Loucy (cell line): ENCODE data around the gene MGAT2.
A peak's percentile ranks its signal among the peaks of the same experiment; 100 is the strongest.
"Not testable (repeated sequence)": the region's sequence is repeated elsewhere in the genome, so short reads cannot be mapped to it uniquely, and the experiment has no call there.

Source experiments
- H2AFZ ChIP-seq: fragments of 200-600 bp; sonication (generic); 2 replicates; pipeline ENCODE4 v1.6.0; 2016; ENCODE audit warnings: antibody characterized with exemption, mild to moderate bottlenecking, low read length, moderate library complexity
- H3F3A ChIP-seq: fragments of 200-600 bp; 2 replicates; pipeline ENCODE4 v1.6.0; 2016; ENCODE audit warnings: antibody characterized with exemption, low read depth, mild to moderate bottlenecking
- H3K27me3 ChIP-seq: fragments of 200-600 bp; sonication (generic); 2 replicates; pipeline ENCODE4 v1.6.1; 2014; ENCODE audit warnings: low read length, mild to moderate bottlenecking; ENCODE audit not compliant: insufficient read depth, poor library complexity, severe bottlenecking
- H3K36me3 ChIP-seq: fragments of 200-600 bp; sonication (generic); 2 replicates; pipeline ENCODE4 v1.6.1; 2016; ENCODE audit warnings: low read length; ENCODE audit not compliant: insufficient read depth
- H3K4me1 ChIP-seq: fragments of 200-600 bp; sonication (generic); 2 replicates; pipeline ENCODE4 v1.5.1; 2014; ENCODE audit warnings: low read length, mild to moderate bottlenecking; ENCODE audit not compliant: insufficient read depth, poor library complexity, severe bottlenecking
- H3K4me2 ChIP-seq: fragments of 200-600 bp; sonication (generic); 2 replicates; pipeline ENCODE4 v1.6.0; 2014; ENCODE audit warnings: antibody characterized with exemption, low read length, low read depth, mild to moderate bottlenecking; ENCODE audit not compliant: poor library complexity, severe bottlenecking
- H3K4me3 ChIP-seq: fragments of 200-600 bp; sonication (generic); 2 replicates; pipeline ENCODE4 v1.5.1; 2014; ENCODE audit warnings: low read length, mild to moderate bottlenecking, mixed read lengths; ENCODE audit not compliant: poor library complexity, severe bottlenecking
- H3K79me2 ChIP-seq: fragments of 200-600 bp; sonication (generic); 2 replicates; pipeline ENCODE4 v1.6.1; 2014; ENCODE audit warnings: low read length; ENCODE audit not compliant: insufficient read depth
- H3K9ac ChIP-seq: fragments of 200-600 bp; sonication (generic); 2 replicates; pipeline ENCODE4 v1.6.0; 2014; ENCODE audit warnings: mild to moderate bottlenecking, low read depth, low read length, moderate library complexity; ENCODE audit not compliant: poor library complexity, severe bottlenecking
- H3K9me2 ChIP-seq: fragments of 200-600 bp; sonication (generic); replicated peaks from 2 replicates; pipeline ENCODE4 v1.6.1; 2016; ENCODE audit warnings: low read depth, low read length, mixed read lengths
- H3K9me3 ChIP-seq: fragments of 200-600 bp; sonication (generic); 2 replicates; pipeline ENCODE4 v1.6.1; 2014; ENCODE audit warnings: mild to moderate bottlenecking, antibody characterized with exemption, low read length, low read depth; ENCODE audit not compliant: insufficient read depth
- H4K20me1 ChIP-seq: fragments of 200-600 bp; sonication (generic); 2 replicates; pipeline ENCODE4 v1.6.0; 2014; ENCODE audit warnings: antibody characterized with exemption, low read length, mild to moderate bottlenecking; ENCODE audit not compliant: insufficient read depth, poor library complexity, severe bottlenecking
- EZH2phosphoT487 ChIP-seq: fragments of 200-600 bp; IDR thresholded peaks from 2 replicates; pipeline ENCODE4 v1.6.1; 2018; ENCODE audit warnings: antibody characterized with exemption, mild to moderate bottlenecking, moderate library complexity, borderline replicate concordance
- TF ChIP-seq, protein P1 (sequence below): fragments of 200-600 bp; sonication (generic); conservative IDR thresholded peaks from 2 replicates; pipeline ENCODE4 v1.5.1; 2014; ENCODE audit warnings: mild to moderate bottlenecking, antibody characterized with exemption, low read length

The MGAT2 gene

DNA sequence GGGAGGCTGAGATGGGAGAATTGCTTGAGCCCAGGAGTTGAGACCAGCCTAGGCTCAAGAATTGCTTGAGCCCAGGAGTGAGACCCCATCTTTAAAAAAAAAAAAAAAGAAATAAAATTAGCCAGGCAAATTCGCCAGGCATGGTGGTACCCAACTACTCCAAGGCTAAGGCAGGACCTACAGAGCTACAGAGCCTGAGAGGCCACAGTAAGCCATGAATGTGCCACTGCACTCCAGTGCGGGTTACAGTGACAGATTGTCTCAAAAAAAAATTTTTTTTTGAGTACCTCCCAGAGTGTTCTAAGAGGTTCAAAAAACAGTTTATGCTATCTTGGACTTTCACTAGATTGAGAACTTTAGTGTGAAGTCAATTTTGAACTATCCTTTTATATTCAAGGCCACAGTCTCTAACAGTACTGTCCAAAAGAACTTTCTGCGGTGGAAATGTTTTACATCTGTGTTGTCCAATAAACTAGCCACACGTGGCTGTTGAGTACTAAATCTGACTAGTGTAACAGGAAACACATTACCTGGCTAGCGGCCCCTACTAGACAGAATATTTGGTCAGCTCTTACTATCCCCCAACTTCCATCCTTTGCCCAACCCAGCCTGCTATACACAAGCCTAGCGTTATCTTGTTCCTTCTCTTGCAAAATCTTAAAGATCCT is 2.6 kb upstream of the MGAT2 start:
- Histone ChIP-seq H2AFZ (no peak overlapping the region), H3K9ac (no peak overlapping the region), H4K20me1 (peaks cover 55% of the 10 kb centered on the region), H3K4me2 (peak overlapping the region; percentile 75), H3K4me3 (peak overlapping the region; percentile 91), H3K27me3 (no peaks in the 10 kb centered on the region), H3K4me1 (peaks cover 31% of the 10 kb centered on the region), H3F3A (peaks cover 12% of the 10 kb centered on the region; the same call in 1 of the 2 replicates), H3K79me2 (peaks cover 74% of the 10 kb centered on the region), H3K36me3 (peaks cover 22% of the 10 kb centered on the region; the same call in 1 of the 2 replicates), H3K9me3 (no peaks in the 10 kb centered on the region), H3K9me2 (no peaks in the 10 kb centered on the region)
- no peak for TF ChIP-seq EZH2phosphoT487
- TF ChIP-seq, protein P1, sequence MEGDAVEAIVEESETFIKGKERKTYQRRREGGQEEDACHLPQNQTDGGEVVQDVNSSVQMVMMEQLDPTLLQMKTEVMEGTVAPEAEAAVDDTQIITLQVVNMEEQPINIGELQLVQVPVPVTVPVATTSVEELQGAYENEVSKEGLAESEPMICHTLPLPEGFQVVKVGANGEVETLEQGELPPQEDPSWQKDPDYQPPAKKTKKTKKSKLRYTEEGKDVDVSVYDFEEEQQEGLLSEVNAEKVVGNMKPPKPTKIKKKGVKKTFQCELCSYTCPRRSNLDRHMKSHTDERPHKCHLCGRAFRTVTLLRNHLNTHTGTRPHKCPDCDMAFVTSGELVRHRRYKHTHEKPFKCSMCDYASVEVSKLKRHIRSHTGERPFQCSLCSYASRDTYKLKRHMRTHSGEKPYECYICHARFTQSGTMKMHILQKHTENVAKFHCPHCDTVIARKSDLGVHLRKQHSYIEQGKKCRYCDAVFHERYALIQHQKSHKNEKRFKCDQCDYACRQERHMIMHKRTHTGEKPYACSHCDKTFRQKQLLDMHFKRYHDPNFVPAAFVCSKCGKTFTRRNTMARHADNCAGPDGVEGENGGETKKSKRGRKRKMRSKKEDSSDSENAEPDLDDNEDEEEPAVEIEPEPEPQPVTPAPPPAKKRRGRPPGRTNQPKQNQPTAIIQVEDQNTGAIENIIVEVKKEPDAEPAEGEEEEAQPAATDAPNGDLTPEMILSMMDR = no peak

GRCh38 chr14:49619273-49619672 is 1.3 kb upstream of the MGAT2 start:
- peaks cover 81% of the 10 kb centered on the region for H3K79me2 ChIP-seq
- peaks cover 20% of the 10 kb centered on the region; the same call in 1 of the 2 replicates for H3K36me3 ChIP-seq
- H3K4me2 ChIP-seq = peak overlapping the region; percentile 75
- H3F3A ChIP-seq, H3K9me3 ChIP-seq, H3K9me2 ChIP-seq, H3K27me3 ChIP-seq, H2AFZ ChIP-seq: not testable (repeated sequence)
- peak overlapping the region; percentile 96 for H3K9ac ChIP-seq
- H4K20me1 ChIP-seq = peaks cover 66% of the 10 kb centered on the region
- peaks cover 42% of the 10 kb centered on the region for H3K4me1 ChIP-seq
- peak overlapping the region; percentile 91 for H3K4me3 ChIP-seq

GRCh38 chr14:49619730-49620129 is 869 bp upstream of the MGAT2 start:
- H3K27me3 ChIP-seq = no peaks in the 10 kb centered on the region
- H3K4me2 ChIP-seq = peak overlapping the region; percentile 75
- no peaks in the 10 kb centered on the region for H3K9me2 ChIP-seq
- TF ChIP-seq, protein P1 = no peak
- TF ChIP-seq EZH2phosphoT487 = no peak
- peaks cover 70% of the 10 kb centered on the region for H4K20me1 ChIP-seq
- peaks cover 46% of the 10 kb centered on the region for H3K4me1 ChIP-seq
- H3K9ac ChIP-seq = peak overlapping the region; percentile 96
- no peaks in the 10 kb centered on the region for H3K9me3 ChIP-seq
- 0 out of 2 replicates have a peak, but pooled peaks cover 6% of the 10 kb centered on the region for H3F3A ChIP-seq
- H3K36me3 ChIP-seq = peaks cover 16% of the 10 kb centered on the region; the same call in 1 of the 2 replicates
- no peak overlapping the region for H2AFZ ChIP-seq
- H3K79me2 ChIP-seq = peaks cover 85% of the 10 kb centered on the region
- peak overlapping the region; percentile 91 for H3K4me3 ChIP-seq
